GM18858 (cell line): ENCODE measurements around the gene NEGR1.
"Not testable (repeated sequence)": the region's sequence is repeated elsewhere in the genome, so short reads cannot be mapped to it uniquely, and the experiment has no call there.

ENCODE experiments used
- ATAC-seq: cut with Tn5 transposase; IDR thresholded peaks from one replicate; pipeline ENCODE4 v1.9.1; 2021; ENCODE audit not compliant: unreplicated experiment

Gene NEGR1

DNA sequence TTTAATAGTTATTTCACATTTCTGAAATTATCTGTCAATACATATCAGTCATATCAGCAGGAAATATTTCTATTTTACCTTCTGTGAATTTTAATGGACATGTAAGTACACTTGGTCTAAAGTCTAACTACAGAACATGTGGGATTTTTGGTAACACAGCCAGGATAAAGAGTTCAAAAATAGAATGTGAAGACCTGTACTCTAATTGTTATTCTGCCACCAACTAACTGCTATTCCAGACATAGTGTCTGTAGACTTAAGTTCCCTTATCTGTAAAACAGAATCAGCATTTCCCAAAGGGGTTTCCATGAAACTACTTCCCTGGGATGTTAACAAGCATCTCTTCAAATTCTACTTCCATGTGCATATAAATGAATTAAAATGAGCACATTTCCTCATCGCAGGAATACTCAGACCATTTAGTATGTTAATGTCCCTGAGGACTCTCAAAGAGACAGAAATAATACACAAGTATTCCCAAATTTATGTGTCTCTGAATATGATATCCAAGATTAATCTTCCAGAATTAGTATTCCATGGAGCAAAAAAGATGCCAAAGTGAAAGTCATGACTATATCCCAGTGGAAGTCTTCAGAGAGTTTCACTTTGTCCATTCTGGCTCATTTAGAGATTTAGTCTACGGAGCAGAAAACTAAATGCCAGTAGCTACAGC, 325.6 kb downstream of the NEGR1 start:
- no peak for ATAC-seq

DNA sequence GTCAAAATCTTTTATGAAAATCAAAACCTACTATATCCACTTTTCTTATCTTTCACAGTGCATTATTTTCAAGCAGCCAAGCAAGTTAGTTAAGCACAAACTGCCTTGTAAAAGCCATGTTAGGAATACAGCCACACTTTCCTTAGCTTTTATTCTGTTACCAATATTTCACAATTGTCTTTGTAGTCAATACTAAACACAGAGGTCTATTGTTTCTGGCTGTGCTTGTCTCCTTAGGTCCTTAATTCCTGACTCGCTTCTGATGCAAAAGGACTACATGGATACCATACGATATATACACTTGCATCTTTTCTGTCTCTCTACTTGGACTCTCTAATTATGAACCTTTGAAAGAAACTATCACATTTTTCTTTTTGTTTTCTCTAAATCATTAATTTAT, 331.8 kb downstream of the NEGR1 start:
- no peak for ATAC-seq

DNA sequence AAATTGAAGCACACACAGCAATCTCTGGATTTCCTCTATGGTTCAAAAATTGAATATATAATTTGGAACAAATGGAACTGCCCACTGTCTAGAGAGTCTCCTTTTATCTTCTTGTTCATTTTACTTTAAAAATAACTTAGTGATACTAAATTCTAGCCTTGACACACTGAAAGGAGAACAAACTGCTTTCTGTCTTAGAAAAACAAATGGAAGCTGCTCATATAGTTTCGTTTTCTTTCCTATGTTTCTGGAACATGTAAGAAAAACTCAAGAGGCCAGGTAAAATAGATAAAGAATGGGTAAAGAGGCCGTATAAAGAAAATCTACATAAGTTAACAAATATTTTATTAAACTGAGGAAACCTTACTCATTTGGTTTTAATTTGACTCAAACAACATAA, 332.7 kb downstream of the NEGR1 start:
- no peak for ATAC-seq

DNA sequence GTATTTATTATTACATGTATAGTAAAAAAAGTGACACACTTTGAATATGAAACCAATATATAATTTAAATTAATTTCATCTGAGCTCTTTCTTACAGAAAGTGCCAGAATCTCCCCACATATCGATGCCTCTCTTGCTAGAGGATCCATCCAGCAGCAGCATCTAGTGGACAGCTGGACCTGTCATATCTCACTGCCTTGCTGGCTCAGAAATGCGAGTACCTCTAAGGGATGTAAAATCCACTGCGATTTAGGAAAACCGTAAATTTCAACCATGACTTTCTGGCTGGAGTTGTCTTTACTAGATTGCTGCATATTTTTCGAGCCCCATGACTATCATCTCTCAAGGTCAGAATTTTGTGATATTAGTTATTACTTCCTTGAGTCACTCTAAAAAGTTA, 333.8 kb downstream of the NEGR1 start:
- ATAC-seq = no peak

DNA sequence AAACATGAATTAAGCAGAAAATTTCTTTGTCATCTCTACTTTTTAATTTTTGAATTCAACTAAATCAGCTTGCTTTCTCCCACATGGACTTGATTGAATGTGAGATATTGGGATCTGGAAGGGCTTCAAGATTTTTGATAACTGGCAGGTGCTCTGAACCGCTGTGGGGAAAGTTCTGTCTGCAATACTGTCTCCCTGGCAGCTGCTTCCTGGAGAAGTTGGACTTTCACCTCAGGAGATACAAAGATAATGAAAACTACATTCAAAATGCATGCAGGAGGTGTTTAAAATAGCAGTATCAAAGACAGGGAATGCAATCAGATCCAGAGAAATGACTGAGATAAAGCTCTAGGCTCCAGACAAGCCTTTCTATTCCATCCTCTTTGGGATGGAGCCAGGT, 338.3 kb downstream of the NEGR1 start:
- ATAC-seq = no peak

DNA sequence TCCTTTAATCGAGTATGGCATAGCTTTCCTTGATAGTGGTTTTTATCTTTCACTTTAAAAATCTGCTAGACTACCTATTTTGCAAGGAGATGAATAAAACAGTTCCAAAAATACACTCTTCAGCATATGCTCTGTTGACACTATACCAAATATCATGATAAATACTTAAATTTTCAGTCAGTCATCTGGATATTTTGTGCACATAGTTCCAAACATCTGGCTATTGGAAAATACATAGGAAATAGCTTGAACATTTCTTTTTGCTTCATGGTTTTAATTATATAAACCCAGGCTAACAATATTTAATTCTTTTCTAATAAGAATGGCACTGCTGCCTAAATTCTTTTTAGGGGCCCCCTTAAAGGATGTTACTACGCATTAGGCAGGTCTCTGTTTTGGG, 342.1 kb downstream of the NEGR1 start:
- no peak for ATAC-seq

DNA sequence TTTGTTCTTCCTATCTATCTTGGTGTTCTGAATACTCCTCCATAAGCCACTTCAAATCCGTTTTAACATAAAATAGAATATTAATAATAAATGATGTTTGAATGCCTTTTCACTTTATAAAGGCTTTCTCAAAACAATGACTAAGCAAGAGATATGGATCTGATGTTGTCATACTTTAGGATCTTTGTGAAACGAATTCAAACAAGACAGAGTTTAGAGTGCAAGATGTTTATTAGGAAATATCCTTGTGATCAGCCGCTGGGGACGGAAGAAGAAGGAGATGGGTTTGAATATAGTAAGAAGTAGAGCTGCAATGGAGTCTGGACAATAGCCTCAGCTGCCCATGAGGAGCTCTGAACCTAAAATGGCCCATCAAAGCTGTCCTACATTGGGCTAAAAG, 351.8 kb downstream of the NEGR1 start:
- no peak for ATAC-seq

DNA sequence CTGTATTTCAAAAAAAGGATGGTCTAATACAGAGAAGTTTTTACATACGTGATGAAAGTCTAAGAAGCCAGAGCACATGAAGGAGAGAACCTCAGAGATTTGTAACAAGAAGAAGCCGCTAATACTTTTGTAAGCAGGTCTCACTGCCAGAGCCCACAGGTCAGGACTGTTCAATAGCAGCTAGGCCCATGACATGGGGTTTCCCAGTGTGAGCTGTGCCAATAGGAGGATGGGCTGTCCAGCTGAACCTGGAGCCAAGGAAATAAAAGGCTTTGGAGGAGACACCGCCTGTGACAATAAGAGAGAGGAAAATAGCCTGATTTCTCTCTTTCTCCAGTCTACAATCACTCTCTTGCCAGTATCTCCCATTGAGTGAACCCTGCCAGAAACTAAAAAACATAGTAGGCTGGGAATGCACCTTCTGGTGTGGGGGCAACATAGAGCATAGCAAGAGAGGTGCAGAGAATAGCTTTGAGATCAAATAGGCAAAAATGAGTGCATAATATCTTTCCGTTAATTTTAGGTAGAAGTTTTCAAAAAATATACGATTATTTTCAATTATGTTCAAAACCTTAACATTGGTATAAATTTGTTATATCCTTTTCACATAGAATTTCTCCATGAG, 360.3 kb downstream of the NEGR1 start:
- no peak for ATAC-seq

DNA sequence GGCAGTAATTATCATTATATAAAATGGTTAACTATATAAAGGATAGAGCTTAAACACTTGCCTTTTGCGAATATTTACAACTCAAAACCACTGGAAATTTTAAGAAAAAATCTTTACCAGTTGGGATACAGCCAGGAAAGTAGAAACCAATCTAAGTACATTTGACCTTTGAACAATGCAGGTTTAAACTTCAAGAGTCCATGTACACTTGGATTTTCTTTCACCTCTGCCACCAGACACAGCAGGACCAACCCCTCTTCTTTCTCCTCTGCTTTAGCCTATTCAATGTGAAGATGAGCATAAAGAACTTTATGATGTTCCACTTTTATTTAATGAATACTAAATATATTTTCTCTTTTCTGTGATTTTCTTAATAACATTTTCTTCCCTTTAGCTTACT, 361.1 kb downstream of the NEGR1 start:
- ATAC-seq = no peak

DNA sequence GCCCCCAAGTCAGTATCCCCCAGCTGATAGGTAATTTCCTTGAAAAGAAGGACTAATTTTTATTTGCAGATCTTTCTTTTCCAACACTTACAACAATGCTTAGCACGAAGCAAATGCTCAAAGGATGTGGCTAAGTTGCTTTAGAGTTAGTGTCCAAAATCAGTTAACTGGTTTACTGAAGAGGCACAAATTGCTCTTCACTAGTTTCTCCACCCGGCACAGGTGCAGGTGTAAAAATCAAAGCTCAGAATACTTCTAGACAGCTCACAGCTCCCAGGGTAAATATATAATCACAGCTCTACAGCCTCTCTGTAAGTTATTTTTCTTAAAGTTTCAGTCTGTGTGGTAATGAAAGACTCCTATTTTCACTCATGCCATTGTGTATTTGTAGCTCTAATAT, 361.8 kb downstream of the NEGR1 start:
- no peak for ATAC-seq

DNA sequence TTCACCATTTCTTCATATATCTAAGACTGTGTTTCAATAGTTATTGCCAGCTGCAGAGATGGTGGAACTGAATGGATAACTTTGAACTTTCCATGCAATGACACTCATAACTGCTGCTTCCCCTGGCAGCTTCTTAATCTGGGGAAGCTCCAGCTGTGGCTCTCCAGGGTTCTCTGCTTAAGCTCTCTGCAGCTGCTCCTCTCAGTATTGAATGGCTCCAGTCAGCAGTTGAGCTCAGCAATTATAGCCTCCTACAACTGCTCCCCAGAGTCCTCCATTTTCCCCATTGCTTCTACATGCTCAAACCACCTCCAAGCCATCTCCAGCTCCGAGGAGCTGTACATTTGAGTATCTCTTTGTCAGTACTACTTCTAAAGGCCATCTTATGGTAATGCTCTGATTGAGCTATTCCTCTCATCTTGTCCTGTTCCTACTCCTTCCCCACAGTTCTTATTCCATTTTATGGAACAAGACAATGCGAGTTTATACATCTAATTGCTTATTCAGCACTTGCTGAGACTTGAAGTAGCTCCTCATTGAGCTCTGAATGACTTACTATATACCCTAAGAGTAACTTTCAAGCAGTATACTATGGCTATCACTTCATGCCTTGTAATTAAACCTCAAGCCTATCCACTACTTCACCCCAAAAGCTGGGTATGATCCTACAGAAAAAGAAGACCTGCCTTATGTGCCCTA, 362.4 kb downstream of the NEGR1 start:
- ATAC-seq = no peak

DNA sequence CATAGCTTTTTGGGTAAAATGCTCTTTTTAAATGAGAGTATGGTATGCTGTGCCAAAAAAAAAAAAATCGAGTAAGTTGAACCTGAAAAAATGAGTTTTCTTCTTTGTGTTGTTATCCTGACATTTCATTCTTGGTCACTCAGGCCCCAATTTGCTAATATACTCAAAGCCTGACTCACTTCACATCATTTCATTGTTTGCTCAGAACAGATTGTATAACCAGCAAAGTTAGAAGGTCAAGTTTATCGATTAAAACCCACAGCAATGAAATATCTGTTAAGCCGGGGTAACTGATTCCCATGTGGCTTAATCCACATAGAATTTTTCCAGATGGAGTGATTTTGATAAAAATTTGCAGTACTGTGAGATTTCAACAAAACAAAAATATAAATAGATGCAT, 363.7 kb downstream of the NEGR1 start:
- no peak for ATAC-seq

DNA sequence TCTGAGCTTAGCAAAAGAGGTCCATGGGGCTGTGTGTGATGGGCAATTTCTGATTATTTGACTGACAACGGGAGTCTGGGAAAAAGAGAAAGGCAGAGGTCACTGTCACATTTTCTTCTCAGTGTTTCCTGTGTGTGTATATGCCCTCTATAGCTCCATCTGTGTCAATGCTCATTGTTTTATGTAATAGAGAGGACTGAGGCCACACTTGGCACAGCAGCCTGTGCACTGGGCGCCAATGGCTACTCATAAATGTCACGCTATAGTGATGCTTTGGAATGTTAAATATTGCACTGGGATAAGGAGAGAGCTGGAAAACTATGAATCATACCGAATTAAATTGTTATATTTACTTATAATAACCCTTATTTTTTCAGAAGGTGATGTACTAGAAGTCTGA, 365.4 kb downstream of the NEGR1 start:
- no peak for ATAC-seq

DNA sequence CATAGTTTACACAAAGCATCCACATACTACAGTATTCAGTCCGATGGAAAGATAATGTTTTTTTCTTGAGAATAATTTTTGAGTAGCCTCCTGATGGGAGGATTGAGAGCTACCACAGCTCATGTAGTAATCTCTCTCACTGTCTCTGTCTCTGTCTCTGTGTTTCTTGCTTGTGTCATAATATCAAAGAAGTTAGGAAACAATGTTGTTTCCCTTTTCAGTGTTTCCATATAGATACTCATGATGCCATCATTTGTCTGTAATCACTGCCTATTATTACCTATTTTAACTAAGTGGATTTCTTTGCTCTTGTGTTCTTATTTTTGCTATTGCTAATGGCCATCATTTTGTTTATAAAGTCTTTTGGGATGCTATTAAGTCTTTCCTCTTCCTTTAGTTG, 367.7 kb downstream of the NEGR1 start:
- ATAC-seq = no peak

DNA sequence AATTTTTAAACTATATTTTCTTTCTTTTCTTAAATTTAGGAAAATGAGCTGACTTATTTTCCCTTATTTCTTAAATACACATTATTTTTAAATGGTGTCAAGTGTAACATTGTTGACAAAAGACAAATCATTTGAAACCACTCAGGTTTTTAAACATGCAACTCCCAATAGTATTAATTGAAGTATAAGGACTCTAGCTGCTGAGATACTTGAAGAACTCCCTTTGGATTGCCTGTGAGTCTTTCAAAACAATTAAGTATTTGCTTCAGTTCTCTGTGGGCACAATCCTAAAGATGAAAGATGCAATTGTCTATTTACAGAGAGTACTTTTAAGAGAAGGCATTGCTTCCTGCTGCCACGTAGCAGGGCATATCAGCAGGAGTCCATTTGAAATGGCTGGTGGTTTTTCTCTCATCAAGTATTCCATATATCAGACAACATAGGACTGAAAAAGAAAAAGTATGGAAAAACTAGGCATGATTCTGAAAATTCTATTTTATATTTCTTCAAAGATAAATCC, 373.4 kb downstream of the NEGR1 start:
- no peak for ATAC-seq

DNA sequence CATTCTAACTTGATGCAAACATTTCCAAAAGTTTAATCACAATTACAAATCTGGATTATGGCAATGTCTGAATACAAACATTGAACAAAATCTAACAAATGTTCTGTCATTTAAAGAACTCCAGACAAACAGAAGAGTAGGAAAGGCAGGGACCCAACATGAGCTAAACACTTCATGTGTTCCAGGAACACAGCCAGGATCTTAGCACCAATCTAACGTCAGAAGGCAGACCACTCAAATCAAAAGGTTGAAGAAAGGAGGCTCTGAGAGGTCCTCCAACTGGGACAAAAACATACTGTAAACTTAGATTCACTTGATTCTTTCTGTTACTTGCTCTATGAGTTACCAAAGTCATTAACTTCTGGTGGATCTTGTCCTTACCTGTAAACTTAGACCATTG, 374.0 kb downstream of the NEGR1 start:
- no peak for ATAC-seq

DNA sequence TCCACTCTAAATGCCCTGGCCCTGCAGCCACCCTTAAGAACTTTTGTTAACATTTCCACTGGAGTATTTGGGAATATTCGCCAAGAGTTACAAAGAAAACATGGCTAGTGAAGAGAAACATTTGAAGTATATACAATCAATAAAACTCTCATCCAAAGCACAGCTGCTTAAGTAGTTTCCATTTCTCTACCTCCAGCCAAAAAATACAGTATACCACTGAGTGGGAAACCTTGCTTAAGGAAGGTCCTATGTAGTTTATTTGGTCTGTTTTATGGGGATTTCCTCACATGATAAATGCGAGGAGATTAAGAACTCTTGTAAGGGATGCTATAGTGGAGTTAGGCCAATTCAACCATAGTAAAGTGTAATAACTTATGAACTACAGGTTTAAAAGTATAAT, 382.5 kb downstream of the NEGR1 start:
- ATAC-seq = no peak

DNA sequence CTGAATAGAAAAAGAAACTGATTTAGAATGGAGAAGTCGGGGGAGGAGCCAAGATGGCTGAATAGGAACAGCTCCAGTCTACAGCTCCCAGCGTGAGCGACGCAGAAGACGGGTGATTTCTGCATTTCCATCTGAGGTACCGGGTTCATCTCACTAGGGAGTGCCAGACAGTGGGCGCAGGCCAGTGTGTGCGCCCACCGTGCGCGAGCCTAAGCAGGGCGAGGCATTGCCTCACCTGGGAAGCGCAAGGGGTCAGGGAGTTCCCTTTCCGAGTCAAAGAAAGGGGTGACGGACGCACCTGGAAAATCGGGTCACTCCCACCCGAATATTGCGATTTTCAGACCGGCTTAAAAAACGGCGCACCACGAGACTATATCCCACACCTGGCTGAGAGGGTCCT, 394.2 kb downstream of the NEGR1 start:
- ATAC-seq = not testable (repeated sequence)

DNA sequence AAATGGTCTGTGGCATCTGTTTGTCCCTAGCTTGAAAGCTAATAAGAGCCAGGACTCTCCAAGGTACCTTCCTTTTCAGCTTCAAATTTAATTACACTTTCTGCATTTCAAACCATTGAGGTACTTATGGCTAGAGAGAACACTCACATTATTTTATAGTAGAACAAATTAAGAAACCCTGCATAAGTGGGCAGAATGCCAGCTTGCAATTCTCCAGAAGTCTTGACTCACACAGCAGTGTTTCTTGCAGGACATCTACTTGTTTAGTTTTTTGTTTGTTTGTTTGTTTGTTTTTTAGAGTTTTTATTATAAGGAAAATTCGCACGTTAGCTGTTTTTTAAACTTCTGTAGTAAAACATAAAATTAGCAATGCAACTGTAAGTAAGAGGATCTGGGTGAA, 397.2 kb downstream of the NEGR1 start:
- ATAC-seq = no peak

DNA sequence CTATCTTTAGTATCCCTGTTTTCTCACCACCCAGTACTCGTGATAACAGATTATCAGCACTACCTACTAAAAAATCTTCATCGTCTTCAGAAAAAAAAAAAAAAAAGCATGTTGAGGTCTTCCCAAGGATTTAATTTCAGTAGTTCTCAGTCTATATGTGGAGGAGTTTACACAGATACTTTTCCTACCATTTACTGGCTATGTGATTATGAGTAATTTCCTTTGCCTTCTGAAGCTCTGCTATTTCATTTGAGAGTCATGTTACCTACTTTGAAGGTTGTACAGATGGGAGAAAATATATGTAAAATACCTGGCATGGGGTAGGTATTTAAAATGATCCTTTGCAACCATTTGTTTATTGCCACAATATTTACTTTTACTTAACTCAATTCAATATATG, 399.7 kb downstream of the NEGR1 start:
- ATAC-seq = no peak

DNA sequence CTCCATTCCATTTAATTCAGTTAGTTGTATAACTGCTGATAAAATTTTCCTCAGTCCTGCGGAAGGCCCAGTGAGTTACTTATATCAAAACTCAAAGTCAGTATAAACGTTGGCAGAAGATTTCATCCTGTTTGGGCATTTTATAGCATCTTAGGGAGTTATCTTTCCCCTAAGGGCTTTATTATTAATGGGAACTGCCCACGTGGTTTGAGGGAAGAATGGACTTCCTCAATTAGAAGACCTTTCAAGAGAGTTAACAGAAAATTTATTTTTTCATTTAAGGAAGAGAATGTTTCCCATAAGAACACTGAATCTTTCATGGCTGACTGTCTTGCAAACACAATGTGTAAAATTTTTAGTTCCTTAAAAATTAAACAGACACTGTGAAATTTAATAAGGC, 400.1 kb downstream of the NEGR1 start:
- ATAC-seq = no peak

DNA sequence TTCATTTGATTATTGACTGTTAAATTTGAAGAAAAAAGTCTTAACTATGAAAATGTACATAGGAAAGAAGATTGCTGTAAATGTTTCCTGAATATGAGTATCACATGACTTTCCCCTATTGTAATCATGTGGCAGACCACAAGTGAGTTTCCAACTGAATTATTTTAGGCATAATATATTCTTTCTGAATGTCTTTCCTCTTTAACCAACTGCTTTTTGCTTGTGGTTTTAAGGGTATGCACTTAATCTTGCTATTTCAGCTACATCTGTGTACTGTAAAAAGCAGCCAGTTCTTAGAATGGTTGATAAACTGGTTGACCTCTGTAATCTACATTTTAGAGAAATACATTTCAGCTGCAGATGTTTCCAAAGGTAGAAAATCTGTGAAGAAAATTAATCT, 400.7 kb downstream of the NEGR1 start:
- ATAC-seq = no peak
